Measurements from ENCODE around the gene LZTS2.

Gene LZTS2

DNA sequence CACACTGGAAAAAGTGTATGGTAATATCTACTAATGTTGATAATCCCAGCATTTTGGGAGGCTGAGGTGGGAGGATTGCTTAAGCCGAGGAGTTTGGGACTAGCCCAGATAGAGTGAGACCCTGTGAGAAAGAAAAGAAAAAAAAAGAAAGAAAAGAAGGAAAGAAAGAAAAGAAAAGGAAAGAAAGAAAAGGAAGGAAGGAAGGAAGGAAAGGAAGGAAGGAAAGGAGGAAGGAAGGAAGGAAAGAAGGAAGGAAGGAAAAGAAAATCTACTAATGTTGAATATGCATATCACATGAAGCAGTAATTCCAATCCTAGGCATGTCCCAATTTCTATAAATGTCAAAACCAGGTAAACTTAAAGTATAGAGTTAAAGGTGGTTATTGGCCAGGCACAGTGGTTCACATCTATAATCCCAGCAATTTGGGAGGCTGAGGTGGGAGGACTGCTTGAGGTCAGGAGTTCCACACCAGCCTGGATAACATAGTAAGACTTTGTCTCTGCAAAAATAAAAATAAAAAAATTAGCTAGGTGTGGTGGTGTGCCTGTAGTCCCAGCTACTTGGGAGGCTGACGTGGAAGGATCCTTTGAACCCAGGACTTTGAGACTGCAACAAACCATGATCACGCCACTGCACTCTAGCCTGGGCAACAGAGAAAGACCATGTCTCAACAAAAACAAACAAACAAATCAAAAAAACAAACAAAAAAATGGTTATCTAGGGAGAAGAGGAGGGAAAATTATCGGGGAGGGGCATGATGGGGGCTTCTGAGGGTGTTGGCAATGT is 57.0 kb downstream of the LZTS2 start:
- peaks cover 17% of the 10 kb centered on the region for H3K27me3 ChIP-seq (ENCODE audit: control insufficient read depth, insufficient read depth, low read length)
- peaks cover 3% of the 10 kb centered on the region for H3K4me1 ChIP-seq (ENCODE audit: control insufficient read depth, insufficient read depth, low read length)
- H3K36me3 ChIP-seq (ENCODE audit: control insufficient read depth, insufficient read depth, low read length): no peaks in the 10 kb centered on the region
- no peak overlapping the region for H3K9ac ChIP-seq (ENCODE audit: low read depth, low read length)
- no peaks in the 10 kb centered on the region for H3K9me3 ChIP-seq (ENCODE audit: control insufficient read depth, insufficient read depth, low read length)
- no peak overlapping the region for H3K4me3 ChIP-seq (ENCODE audit: low read depth, low read length)
